Measurements from ENCODE around the gene DCAF4.

DCAF4 gene

GRCh38 chr14:72894623-72895378 is 31.5 kb upstream of the DCAF4 start:
- DNase-seq (ENCODE audit: low read depth) = no peak

DNA sequence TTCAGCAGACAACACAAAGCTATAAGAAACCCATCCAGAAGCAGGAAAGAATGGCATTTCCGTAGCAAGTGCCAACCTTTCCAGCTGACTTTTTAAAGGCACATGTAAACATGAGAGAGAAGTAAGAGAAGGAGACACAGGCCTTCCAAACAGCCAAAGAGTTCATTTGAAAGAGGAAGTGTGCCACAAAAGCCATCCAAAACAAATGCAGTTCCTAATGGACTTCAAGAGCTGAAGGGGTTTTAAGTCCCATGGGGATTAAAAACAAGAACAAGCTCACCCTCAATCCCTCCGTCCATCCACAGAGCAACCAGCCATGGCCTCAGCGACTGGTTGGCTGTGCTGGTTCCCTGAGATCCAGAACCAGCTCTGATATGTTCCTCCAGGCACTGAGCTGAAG is 27.8 kb upstream of the DCAF4 start:
- DNase-seq (ENCODE audit: low read depth) = no peak

GRCh38 chr14:72901361-72901760 is 24.9 kb upstream of the DCAF4 start:
- no peak for DNase-seq (ENCODE audit: low read depth)

DNA sequence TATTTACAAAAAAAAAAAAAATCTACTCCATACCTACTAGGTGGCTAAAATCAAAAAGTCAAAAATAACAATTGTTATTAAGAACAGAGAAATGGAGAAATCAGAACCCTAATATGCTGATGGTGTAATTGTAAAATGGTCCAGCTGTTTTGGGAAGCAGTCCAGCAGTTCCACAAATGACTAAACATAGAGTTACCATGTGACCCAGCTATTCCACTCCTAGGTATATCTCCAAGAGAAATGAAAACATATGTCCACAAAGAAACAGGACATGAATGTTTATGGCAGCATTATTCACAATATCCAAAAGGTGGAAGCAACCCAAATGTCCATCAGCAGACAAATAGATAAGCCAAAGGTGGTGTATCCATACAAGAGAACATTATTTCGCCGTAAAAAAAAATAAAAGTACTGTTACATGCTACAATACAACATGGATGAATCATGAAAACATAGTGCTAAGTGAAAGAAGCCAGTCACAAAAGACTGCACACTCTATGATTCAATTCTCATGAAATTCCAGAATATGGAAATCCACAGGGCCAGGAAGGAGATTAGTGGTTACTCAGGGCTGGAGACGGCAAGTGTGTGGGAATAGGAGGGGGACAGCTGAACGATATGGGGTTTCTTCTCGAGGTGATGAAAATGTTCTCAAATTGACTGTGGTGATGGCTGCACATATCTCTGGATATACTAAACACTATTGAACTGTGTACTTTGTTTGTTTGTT is 23.3 kb upstream of the DCAF4 start:
- no peak for DNase-seq (ENCODE audit: low read depth)

DNA sequence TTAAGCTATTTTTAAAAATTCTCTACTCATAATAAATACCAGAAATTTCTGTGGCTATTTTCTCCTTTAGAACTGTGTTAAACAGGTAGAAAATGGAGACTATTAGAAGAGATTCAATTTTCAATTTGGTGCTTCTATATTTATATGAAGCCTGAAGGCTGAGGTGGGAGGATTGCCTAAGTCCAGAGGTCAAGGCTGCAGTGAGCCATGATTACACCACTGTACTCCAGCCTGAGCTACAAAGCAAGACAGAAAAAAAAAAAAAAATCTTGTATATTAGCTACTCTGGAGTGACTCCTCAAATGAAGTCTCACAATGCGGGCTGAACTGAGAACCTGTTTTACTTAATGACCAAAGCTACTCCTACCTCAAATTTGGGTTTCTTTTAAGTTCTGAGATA is 22.5 kb upstream of the DCAF4 start:
- DNase-seq (ENCODE audit: low read depth) = no peak

DNA sequence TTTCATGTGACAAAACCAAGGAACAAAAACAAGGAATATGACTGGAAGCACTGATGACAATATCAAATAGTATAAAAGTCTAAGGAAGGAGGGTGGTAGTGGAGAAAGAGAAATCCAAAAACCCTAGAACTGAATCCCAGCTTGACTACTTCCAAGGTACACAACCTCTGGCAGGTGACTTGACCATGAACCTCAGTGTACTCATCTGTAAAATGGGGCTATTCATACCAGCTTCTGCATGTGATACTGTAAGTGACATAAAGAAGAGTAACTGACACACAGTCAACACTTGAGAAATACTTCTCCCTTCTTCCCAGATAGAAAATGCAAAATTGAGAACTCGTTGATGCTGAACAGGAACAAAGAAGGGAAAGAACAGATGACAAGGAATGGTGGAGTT is 22.0 kb upstream of the DCAF4 start:
- DNase-seq (ENCODE audit: low read depth) = no peak

GRCh38 chr14:72904840-72905561 is 21.3 kb upstream of the DCAF4 start:
- no peak for DNase-seq (ENCODE audit: low read depth)

- no peak for DNase-seq (ENCODE audit: low read depth)
Observed at GRCh38 chr14:72906316-72906715, 19.9 kb upstream of the DCAF4 start.

- DNase-seq (ENCODE audit: low read depth) = no peak
Observed at GRCh38 chr14:72906879-72907278, 19.4 kb upstream of the DCAF4 start.

DNA sequence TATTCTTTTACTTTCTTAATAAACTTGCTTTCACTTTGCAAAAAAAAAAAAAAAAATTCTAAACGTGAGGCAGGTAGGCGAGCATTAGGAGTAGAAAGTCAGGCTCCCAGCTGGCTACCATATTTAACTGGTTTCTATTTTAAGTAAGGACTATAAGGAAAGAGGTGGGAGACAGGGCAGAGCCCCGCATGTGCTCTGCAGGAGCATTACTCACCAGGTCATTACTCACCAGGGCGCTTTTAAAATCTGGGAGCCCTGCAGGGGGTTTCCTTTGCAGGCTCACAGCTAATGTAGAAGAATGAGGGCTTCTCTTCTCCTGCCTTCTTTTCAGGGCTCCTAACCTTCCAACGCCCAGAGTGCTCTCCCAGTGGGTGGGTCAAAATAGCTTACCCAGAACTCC is 18.4 kb upstream of the DCAF4 start:
- DNase-seq (ENCODE audit: low read depth) = no peak

- DNase-seq (ENCODE audit: low read depth) = no peak
Observed at GRCh38 chr14:72909163-72909562, 17.1 kb upstream of the DCAF4 start.

DNA sequence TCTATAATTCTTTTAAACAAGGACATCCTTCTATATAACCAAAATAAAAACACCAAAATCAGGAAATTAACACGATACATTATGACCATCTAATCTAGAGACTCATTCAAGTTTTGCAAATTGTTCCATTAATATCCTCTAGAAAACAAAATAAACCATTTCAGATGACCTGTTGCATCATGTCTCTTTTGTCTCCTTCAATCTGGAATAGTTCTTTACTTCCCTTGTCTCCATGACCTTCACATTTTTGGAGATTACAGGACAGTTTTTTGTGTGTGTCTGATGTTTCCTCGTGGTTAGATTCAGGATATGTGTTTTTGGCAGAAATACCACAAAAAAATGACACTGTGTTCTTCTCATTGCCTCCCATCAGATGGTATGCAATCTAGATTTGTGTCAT is 12.5 kb upstream of the DCAF4 start:
- no peak for DNase-seq (ENCODE audit: low read depth)

DNA sequence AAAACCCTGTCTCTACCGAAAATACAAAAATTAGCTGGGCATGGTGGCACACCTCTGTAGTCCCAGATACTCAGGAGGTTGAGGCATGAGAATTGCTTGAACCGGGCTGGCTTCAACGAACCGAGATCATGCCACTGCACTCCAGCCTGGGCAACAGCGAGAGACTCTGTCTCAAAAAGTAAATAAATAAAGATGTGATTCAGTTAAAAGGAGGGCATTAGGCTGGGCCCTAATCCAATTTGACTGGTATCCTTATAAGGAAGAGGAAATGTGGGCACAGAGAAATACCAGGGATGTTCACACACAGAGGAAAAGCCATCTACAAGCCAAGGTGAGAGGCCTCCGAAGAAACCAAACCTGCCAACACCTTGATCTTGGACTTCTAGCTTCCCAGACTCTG is 10.1 kb upstream of the DCAF4 start:
- no peak for DNase-seq (ENCODE audit: low read depth)

- no peak for DNase-seq (ENCODE audit: low read depth)
Observed at GRCh38 chr14:72917094-72917802, 9.0 kb upstream of the DCAF4 start.

DNA sequence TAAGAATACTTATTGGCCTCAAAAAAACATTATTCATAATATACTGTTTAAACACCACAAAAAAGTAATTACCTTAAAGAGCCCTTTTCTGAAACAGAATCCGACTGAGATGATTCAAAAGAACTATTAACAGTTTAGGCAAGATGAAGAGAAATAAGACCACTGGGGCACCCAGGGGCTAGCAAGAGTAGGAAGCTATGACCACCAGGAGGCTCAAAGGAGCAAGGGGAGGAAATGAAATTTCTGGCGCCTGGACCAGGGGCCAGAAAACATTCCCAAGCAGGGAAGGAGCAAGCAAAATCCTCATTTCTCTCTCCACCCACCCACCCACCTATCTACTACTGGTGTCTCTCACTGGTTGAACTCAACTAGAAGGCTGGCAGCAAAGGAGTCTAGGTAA is 6.3 kb upstream of the DCAF4 start:
- DNase-seq (ENCODE audit: low read depth) = no peak

DNA sequence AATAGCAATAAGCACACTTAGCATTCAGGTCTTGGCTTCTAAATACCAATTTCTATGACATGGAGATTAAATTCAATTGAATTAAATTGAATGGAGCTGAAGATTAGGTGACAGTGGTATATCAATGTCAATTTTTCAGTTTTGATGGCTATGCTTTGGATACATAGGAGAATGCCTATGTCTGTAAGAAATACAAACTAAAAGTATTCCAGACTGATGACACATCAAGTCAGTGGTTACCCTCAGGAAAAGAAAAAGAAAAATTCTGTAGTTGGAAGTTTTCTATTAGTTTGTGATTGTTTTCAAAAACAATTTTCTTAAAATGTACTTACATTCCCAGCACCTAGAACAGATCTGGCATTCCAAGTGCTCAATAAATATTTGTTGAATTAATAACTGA is 4.9 kb upstream of the DCAF4 start:
- DNase-seq (ENCODE audit: low read depth) = no peak

GRCh38 chr14:72924337-72924736 is 1.9 kb upstream of the DCAF4 start:
- no peak for DNase-seq (ENCODE audit: low read depth)

GRCh38 chr14:72925171-72925759 is 999 bp upstream of the DCAF4 start:
- DNase-seq (ENCODE audit: low read depth) = no peak

DNA sequence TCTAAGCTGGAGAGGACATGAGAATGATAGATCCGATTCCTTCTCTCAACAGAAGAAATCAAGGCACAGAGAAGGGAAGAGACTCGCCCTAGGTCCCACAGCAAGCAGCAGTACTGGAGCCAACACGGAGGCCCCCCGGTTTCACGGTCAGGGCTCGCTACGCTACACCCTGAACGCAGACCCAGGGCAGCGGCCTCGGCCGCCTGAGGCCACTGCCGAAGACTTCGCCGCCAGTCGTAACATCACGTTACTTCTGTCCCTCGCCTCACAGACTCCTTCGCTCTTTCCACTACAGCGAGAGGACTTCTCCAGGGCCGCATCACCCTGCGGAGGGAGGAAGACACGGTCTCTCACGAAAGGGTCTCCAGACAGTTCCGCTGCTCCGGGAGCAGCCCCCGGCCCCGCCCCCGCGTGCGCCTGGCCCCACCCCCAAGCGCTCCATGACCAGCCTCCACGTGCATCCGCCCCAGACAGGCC is 411 bp upstream of the DCAF4 start:
- DNase-seq (ENCODE audit: low read depth) = no peak

DNA sequence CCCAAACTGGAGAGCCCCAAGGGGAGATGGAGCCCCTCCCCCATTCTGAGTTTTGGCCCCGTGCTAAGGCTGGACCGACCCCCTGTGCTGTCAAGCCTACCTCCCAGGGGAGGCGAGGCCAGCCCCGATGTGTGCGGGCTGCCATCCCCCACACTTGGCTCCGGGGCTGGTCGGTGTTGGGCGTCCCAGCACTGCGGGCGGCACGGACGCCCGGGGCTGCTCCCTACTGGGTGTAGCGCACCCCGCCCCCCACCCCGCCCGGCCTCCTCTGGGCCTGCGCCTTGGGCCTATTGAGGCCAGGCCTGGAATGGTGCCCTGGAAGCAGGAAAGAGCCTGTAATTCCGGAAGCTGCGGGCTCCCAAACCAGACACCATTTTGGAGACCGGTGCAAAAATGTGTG is 2.6 kb downstream of the DCAF4 start:
- DNase-seq (ENCODE audit: low read depth) = no peak

DNA sequence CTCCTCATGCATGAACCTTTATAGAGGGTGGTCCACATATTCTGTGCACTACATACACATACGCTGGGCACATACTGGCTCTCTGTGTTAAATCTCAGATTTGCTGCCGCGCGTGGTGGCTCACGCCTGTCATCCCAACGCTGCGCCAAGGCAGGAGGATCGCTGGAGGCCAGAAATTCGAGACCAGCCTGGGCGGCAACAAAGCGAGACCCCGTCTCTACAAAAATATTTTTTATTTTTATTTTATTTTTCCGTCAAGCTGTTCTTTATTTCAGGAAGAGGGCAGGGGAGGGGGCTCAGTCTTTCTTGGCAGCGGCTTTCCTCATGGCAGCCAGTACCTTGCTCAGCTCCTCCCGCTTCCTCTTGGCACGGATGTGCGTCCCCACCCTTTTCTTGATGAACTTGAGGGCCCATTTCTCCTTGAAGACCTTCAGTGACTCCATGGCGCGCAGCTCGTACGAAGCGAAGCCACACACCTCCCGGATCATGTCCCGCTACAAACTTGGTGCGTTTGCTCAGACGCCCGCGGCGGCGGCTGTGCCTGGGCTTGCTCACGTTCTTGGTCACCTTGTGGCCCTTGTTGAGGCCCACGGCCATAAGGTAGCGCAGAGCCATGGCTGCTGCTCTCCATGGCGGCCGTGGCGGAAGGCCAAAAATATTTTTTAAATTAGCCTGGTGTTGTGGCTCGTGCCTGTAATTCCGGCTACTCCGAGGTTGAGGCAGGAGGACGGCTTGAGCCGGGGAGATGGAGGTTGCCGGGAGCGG is 3.2 kb downstream of the DCAF4 start:
- DNase-seq (ENCODE audit: low read depth) = no peak
